Measurements from ENCODE around the gene EHBP1.

DNA sequence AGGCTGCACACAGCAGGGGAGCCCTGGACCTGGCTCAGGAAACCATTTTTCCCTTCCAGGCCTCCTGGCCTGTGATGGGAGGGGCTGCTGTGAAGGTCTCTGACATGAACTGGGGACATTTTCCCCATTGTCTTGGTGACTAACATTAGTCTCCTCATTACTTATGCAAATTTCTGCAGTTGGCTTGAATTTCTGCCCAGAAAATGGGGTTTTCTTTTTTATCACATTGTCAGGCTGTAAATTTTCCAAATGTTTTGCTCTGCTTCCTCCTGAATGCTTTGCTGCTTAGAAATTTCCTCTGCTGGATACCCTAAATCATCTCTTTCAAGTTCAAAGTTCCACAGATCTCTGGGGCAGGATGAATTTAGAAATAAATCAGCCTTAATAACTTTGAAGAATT is 78.2 kb downstream of the EHBP1 start:
- no peak for TF ChIP-seq EP300 (IDR thresholded peaks at IDR 0.05; ENCODE audit: borderline replicate concordance)
- TF ChIP-seq NFIC (IDR thresholded peaks at IDR 0.05), result no peak
- TF ChIP-seq ZBTB7A (IDR thresholded peaks at IDR 0.05; ENCODE audit: low read depth), result no peak
